Thyroid gland (tissue), 4 donors: ENCODE measurements around the gene BCL7C.

Experiments
- POLR2A ChIP-seq, 2 donors: fragments of 450-650 bp; IDR thresholded peaks; one replicate each; pipeline ENCODE4 v1.6.1; 2017; ENCODE audit warnings: antibody characterized with exemption in 2 of 2, mild to moderate bottlenecking in 2 of 2, moderate library complexity in 1 of 2
- TF ChIP-seq, protein P1 (sequence below), 6 experiments: fragments of 200-600 bp in 3 of 6; fragments of 450-650 bp in 3 of 6; sonication (generic) in 3 of 6; IDR thresholded peaks; one replicate each; pipeline ENCODE4 v1.5.1; 2016 to 2019; ENCODE audit warnings: antibody characterized with exemption in 6 of 6, mild to moderate bottlenecking in 2 of 6, inconsistent platforms in 1 of 6, moderate library complexity in 1 of 6

DNA sequence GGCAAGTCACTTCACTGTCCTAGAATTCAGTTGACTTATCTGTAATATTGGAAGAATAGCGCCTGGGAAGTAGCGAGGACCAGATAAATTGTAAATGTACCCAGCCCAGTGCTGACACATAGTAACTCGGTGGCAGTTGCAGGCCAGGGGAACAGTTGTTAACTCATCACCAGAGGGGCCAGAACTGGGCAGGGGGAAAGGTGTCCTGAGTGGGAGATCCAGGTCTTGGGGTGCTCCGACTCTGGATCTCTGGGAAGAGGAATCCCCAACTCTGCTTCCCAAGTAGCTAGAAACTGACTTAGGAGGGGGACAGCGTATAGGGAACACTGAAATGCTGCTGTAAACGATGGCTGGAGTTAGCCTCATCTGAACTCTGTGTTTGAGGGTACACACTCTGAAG is 23.0 kb downstream of the BCL7C start:
- TF ChIP-seq POLR2A (IDR thresholded peaks at IDR 0.05) = no peak
- TF ChIP-seq, protein P1, sequence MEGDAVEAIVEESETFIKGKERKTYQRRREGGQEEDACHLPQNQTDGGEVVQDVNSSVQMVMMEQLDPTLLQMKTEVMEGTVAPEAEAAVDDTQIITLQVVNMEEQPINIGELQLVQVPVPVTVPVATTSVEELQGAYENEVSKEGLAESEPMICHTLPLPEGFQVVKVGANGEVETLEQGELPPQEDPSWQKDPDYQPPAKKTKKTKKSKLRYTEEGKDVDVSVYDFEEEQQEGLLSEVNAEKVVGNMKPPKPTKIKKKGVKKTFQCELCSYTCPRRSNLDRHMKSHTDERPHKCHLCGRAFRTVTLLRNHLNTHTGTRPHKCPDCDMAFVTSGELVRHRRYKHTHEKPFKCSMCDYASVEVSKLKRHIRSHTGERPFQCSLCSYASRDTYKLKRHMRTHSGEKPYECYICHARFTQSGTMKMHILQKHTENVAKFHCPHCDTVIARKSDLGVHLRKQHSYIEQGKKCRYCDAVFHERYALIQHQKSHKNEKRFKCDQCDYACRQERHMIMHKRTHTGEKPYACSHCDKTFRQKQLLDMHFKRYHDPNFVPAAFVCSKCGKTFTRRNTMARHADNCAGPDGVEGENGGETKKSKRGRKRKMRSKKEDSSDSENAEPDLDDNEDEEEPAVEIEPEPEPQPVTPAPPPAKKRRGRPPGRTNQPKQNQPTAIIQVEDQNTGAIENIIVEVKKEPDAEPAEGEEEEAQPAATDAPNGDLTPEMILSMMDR (IDR thresholded peaks at IDR 0.05) = no peak
